Measurements from ENCODE around the gene ARHGAP42. TPM values are rescaled to one million over a fixed set of nuclear protein-coding genes. Genes with fewer than 3 reads are reported as not detected.
"Not testable (repeated sequence)": the region's sequence is repeated elsewhere in the genome, so short reads cannot be mapped to it uniquely, and the experiment has no call there.

Gene ARHGAP42
- total RNA-seq, 1 donor = 1.4 TPM

GRCh38 chr11:100730266-100730665 lies 43.2 kb downstream of the ARHGAP42 start:
- H3K4me1 ChIP-seq (ENCODE audit: insufficient read depth, low read length) = no peaks in the 10 kb centered on the region
- no peaks in the 10 kb centered on the region for H3K9me3 ChIP-seq (ENCODE audit: low read depth, low read length)
- no peaks in the 10 kb centered on the region for H3K27me3 ChIP-seq (ENCODE audit: insufficient read depth, low read length)
- no peak overlapping the region for H3K4me3 ChIP-seq (ENCODE audit: low read length)

- H3K4me3 ChIP-seq (ENCODE audit: low read length) = no peak overlapping the region
- H3K27me3 ChIP-seq (ENCODE audit: insufficient read depth, low read length) = no peaks in the 10 kb centered on the region
- H3K9me3 ChIP-seq (ENCODE audit: low read depth, low read length) = no peaks in the 10 kb centered on the region
- no peaks in the 10 kb centered on the region for H3K4me1 ChIP-seq (ENCODE audit: insufficient read depth, low read length)
Measured at GRCh38 chr11:100731471-100731870, 44.4 kb downstream of the ARHGAP42 start.

- Histone ChIP-seq H3K4me1 (ENCODE audit: insufficient read depth, low read length) (no peaks in the 10 kb centered on the region), H3K27me3 (ENCODE audit: insufficient read depth, low read length) (no peaks in the 10 kb centered on the region), H3K9me3 (ENCODE audit: low read depth, low read length) (no peaks in the 10 kb centered on the region), H3K4me3 (ENCODE audit: low read length) (no peak overlapping the region)
Measured at GRCh38 chr11:100732949-100733348, 45.9 kb downstream of the ARHGAP42 start.

DNA sequence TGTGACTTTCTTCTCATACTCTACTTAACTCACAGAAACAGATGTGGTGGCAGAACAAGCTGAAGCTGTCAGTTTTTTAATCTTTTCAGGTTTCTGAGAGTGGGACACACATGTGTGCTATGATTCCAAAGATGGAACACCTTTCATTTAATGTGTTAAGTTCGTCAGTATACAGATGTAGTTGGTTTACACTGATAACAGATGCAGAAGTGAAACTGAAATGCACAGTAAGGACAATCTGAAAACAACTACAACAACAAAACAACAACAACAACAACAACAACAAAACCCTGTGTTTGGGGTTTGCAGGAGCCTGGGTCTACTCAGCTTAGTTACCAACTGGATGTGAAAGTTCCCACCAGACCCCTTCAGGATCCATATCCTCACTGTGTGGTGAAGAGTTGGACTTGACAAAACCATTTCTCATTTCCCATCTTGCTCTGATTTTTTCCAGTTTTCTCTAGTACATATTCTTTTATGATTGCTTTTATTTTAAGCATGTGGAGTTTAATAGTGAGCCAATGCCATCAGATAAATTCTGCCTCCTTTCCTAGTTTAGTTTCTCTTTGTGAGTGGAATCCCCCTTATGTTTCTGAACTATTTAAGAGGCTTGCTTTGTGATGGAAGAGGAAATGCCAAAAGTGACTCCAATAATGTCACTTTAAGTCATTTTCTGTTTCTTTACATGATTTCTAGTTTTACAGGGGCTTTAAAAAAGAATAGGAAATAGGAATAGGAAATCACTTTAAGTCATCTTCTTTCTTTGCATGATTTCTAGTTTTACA lies 47.8 kb downstream of the ARHGAP42 start:
- H3K27me3 ChIP-seq (ENCODE audit: insufficient read depth, low read length) = no peaks in the 10 kb centered on the region
- no peak overlapping the region for H3K4me3 ChIP-seq (ENCODE audit: low read length)
- H3K9me3 ChIP-seq (ENCODE audit: low read depth, low read length) = no peaks in the 10 kb centered on the region
- H3K4me1 ChIP-seq (ENCODE audit: insufficient read depth, low read length) = no peaks in the 10 kb centered on the region

- peaks cover 1% of the 10 kb centered on the region for H3K4me1 ChIP-seq (ENCODE audit: insufficient read depth, low read length)
- no peaks in the 10 kb centered on the region for H3K27me3 ChIP-seq (ENCODE audit: insufficient read depth, low read length)
- no peaks in the 10 kb centered on the region for H3K9me3 ChIP-seq (ENCODE audit: low read depth, low read length)
- H3K4me3 ChIP-seq (ENCODE audit: low read length) = no peak overlapping the region
Measured at GRCh38 chr11:100735949-100736675, 49.0 kb downstream of the ARHGAP42 start.

- no peak overlapping the region for H3K4me3 ChIP-seq (ENCODE audit: low read length)
- H3K4me1 ChIP-seq (ENCODE audit: insufficient read depth, low read length) = peaks cover 13% of the 10 kb centered on the region
- H3K9me3 ChIP-seq (ENCODE audit: low read depth, low read length) = no peaks in the 10 kb centered on the region
- no peaks in the 10 kb centered on the region for H3K27me3 ChIP-seq (ENCODE audit: insufficient read depth, low read length)
Measured at GRCh38 chr11:100738701-100739270, 51.7 kb downstream of the ARHGAP42 start.

GRCh38 chr11:100739666-100740065 lies 52.6 kb downstream of the ARHGAP42 start:
- Histone ChIP-seq H3K4me3 (ENCODE audit: low read length) (no peak overlapping the region), H3K4me1 (ENCODE audit: insufficient read depth, low read length) (peaks cover 13% of the 10 kb centered on the region), H3K27me3 (ENCODE audit: insufficient read depth, low read length) (no peaks in the 10 kb centered on the region), H3K9me3 (ENCODE audit: low read depth, low read length) (no peaks in the 10 kb centered on the region)

- Histone ChIP-seq H3K27me3 (ENCODE audit: insufficient read depth, low read length) (no peaks in the 10 kb centered on the region), H3K9me3 (ENCODE audit: low read depth, low read length) (no peaks in the 10 kb centered on the region), H3K4me1 (ENCODE audit: insufficient read depth, low read length) (peaks cover 13% of the 10 kb centered on the region), H3K4me3 (ENCODE audit: low read length) (no peak overlapping the region)
Measured at GRCh38 chr11:100740440-100740839, 53.4 kb downstream of the ARHGAP42 start.

GRCh38 chr11:100741866-100742625 lies 55.0 kb downstream of the ARHGAP42 start:
- Histone ChIP-seq H3K27me3 (ENCODE audit: insufficient read depth, low read length) (no peaks in the 10 kb centered on the region), H3K4me3 (ENCODE audit: low read length) (no peak overlapping the region), H3K4me1 (ENCODE audit: insufficient read depth, low read length) (peaks cover 13% of the 10 kb centered on the region), H3K9me3 (ENCODE audit: low read depth, low read length) (no peaks in the 10 kb centered on the region)

GRCh38 chr11:100746448-100746847 lies 59.4 kb downstream of the ARHGAP42 start:
- Histone ChIP-seq H3K9me3 (ENCODE audit: low read depth, low read length) (peaks cover 3% of the 10 kb centered on the region), H3K4me1 (ENCODE audit: insufficient read depth, low read length) (peaks cover 8% of the 10 kb centered on the region), H3K4me3 (ENCODE audit: low read length) (no peak overlapping the region), H3K27me3 (ENCODE audit: insufficient read depth, low read length) (no peaks in the 10 kb centered on the region)

DNA sequence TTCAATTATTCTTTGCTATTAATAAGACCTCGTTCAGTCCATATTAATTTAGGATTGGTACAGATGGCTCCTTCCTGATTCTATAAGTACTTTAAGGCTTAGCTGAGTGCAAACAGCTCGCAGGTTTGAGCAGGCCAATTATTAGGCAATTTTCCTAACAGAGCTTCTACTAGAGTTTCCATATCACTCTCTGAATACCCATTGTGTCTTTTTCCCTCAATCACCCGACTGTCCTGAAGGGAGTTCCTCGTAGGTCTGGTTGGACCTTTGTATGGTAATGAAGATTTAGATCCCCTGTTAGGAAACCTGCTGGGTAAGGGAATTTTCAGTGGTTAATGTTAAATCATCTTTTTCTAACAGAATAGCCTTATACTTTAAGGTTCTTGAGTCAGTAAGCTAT lies 61.1 kb downstream of the ARHGAP42 start:
- no peaks in the 10 kb centered on the region for H3K4me1 ChIP-seq (ENCODE audit: insufficient read depth, low read length)
- H3K27me3 ChIP-seq (ENCODE audit: insufficient read depth, low read length) = no peaks in the 10 kb centered on the region
- peaks cover 3% of the 10 kb centered on the region for H3K9me3 ChIP-seq (ENCODE audit: low read depth, low read length)
- H3K4me3 ChIP-seq (ENCODE audit: low read length) = no peak overlapping the region

DNA sequence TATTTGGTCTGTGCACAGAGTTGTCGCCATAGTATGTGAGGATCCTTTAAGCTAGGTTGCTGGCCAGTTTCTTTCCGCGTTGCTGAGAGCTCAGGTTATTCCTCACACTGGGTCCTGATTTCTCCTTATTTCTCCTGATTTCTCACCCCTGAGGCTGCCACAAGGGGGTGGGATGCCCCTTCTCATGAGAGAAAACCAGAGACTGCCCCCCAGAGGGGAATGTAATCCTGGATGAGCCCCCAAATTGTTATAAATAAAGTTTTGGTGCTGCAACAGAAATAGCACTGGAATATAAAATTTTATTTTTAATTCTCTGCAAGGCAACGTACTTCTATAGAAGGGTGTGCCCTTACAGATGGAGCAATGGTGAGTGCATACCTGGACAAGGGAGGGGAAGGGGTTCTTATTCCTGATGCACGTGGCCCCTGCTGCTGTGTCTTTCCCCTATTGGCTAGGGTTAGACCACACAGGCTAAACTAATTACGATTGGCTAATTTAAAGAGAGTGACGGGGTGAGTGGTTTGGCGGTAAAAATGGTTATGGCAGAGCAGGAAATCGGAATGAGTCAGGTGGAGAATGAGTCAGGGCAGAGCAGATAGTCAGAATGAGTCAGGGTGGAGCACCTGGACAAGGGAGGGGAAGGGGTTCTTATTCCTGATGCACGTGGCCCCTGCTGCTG lies 62.9 kb downstream of the ARHGAP42 start:
- H3K27me3 ChIP-seq (ENCODE audit: insufficient read depth, low read length); H3K4me3 ChIP-seq (ENCODE audit: low read length); H3K4me1 ChIP-seq (ENCODE audit: insufficient read depth, low read length); H3K9me3 ChIP-seq (ENCODE audit: low read depth, low read length): not testable (repeated sequence)

DNA sequence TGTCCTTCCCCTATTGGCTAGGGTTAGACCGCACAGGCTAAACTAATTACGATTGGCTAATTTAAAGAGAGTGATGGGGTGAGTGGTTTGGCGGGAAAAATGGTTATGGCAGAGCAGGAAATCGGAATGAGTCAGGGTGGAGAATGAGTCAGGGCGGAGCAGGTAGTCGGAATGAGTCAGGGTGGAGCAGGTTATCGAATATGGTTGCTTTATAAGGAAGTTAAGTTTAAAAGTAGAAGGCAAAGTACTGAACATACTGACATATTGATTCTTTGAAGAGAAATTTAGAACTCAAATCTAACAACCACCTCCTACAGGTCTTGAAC lies 63.4 kb downstream of the ARHGAP42 start:
- not testable (repeated sequence) for H3K27me3 ChIP-seq (ENCODE audit: insufficient read depth, low read length); H3K4me3 ChIP-seq (ENCODE audit: low read length); H3K9me3 ChIP-seq (ENCODE audit: low read depth, low read length); H3K4me1 ChIP-seq (ENCODE audit: insufficient read depth, low read length)

- no peaks in the 10 kb centered on the region for H3K4me1 ChIP-seq (ENCODE audit: insufficient read depth, low read length)
- no peak overlapping the region for H3K4me3 ChIP-seq (ENCODE audit: low read length)
- H3K27me3 ChIP-seq (ENCODE audit: insufficient read depth, low read length) = no peaks in the 10 kb centered on the region
- H3K9me3 ChIP-seq (ENCODE audit: low read depth, low read length) = peaks cover 3% of the 10 kb centered on the region
Measured at GRCh38 chr11:100752371-100753171, 65.5 kb downstream of the ARHGAP42 start.

Measured in mononuclear cell (primary cell).